Chondrocyte (in vitro differentiated cells): ENCODE data around the gene OXSR1. TPM values are rescaled to one million over a fixed set of nuclear protein-coding genes. Genes with fewer than 3 reads are reported as not detected.
A peak's percentile ranks its signal among the peaks of the same experiment; 100 is the strongest.

Experiments used
- DNase-seq: peaks from one replicate; pipeline ENCODE4 v3.0.0; 2021; ENCODE audit warnings: mixed read lengths, low spot score
- H3K27ac Mint-ChIP-seq: one replicate; pipeline ENCODE4 v1.8.0; 2021; ENCODE audit warnings: mild to moderate bottlenecking, moderate library complexity, mixed read lengths; ENCODE audit not compliant: unreplicated experiment
- H3K27me3 Mint-ChIP-seq: 2 replicates; pipeline ENCODE4 v1.8.0; 2021; ENCODE audit warnings: low read depth, mixed read lengths
- H3K36me3 Mint-ChIP-seq: 2 replicates; pipeline ENCODE4 v1.8.0; 2021; ENCODE audit warnings: low read depth, mixed read lengths
- H3K4me1 Mint-ChIP-seq: 2 replicates; pipeline ENCODE4 v1.8.0; 2021; ENCODE audit warnings: low read depth, mild to moderate bottlenecking, mixed read lengths
- H3K4me3 Mint-ChIP-seq: one replicate; pipeline ENCODE4 v1.8.0; 2021; ENCODE audit warnings: mild to moderate bottlenecking, moderate library complexity, mixed read lengths; ENCODE audit not compliant: unreplicated experiment
- H3K9me3 Mint-ChIP-seq: 2 replicates; pipeline ENCODE4 v1.8.0; 2021; ENCODE audit warnings: low read depth, mixed read lengths
- total RNA-seq: library from RNA; stranded (reverse); gene quantifications from 3 replicates; pipeline ENCODE4 v1.2.1, GENCODE V29; 2021
- TF ChIP-seq, protein P1 (sequence below): fragments of 200-600 bp; sonication (generic); IDR thresholded peaks from 2 replicates; pipeline ENCODE4 v1.5.0; 2021; ENCODE audit warnings: antibody characterized with exemption, mild to moderate bottlenecking, moderate library complexity

OXSR1 gene
- total RNA-seq, 1 donor from 2014 or later: 76.0 TPM

- Mint-ChIP-seq H3K36me3 (no peaks in the 10 kb centered on the region), H3K27me3 (no peaks in the 10 kb centered on the region), H3K27ac (no peak overlapping the region), H3K4me1 (no peaks in the 10 kb centered on the region), H3K4me3 (no peak overlapping the region), H3K9me3 (no peaks in the 10 kb centered on the region)
- TF ChIP-seq, protein P1, sequence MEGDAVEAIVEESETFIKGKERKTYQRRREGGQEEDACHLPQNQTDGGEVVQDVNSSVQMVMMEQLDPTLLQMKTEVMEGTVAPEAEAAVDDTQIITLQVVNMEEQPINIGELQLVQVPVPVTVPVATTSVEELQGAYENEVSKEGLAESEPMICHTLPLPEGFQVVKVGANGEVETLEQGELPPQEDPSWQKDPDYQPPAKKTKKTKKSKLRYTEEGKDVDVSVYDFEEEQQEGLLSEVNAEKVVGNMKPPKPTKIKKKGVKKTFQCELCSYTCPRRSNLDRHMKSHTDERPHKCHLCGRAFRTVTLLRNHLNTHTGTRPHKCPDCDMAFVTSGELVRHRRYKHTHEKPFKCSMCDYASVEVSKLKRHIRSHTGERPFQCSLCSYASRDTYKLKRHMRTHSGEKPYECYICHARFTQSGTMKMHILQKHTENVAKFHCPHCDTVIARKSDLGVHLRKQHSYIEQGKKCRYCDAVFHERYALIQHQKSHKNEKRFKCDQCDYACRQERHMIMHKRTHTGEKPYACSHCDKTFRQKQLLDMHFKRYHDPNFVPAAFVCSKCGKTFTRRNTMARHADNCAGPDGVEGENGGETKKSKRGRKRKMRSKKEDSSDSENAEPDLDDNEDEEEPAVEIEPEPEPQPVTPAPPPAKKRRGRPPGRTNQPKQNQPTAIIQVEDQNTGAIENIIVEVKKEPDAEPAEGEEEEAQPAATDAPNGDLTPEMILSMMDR: no peak
- DNase-seq: no peak
Observed at GRCh38 chr3:38297537-38297936, 132.2 kb downstream of the OXSR1 start.

GRCh38 chr3:38297947-38298711, 132.8 kb downstream of the OXSR1 start:
- Mint-ChIP-seq H3K4me3 (no peak overlapping the region), H3K27ac (no peak overlapping the region), H3K9me3 (no peaks in the 10 kb centered on the region), H3K4me1 (no peaks in the 10 kb centered on the region), H3K27me3 (no peaks in the 10 kb centered on the region), H3K36me3 (no peaks in the 10 kb centered on the region)
- no peak for DNase-seq
- TF ChIP-seq, protein P1: peak; percentile 79

Other genes starting within 250 kb of the OXSR1 start
- 1.7 to 2.6 TPM (median 1.7 TPM) in 3 replicates for gene VILL, start 174.8 kb upstream of the OXSR1 start, total RNA-seq
- gene PLCD1, start 135.9 kb upstream of the OXSR1 start, total RNA-seq: 19.0 to 28.2 TPM (median 23.6 TPM) in 3 replicates
- gene DLEC1, start 126.3 kb upstream of the OXSR1 start, total RNA-seq: 0.17 to 0.29 TPM (median 0.18 TPM) in 3 replicates
- gene ACAA1, start 28.4 kb upstream of the OXSR1 start, total RNA-seq: 47.5 to 55.2 TPM (median 48.6 TPM) in 3 replicates
- gene MYD88, start 26.9 kb upstream of the OXSR1 start, total RNA-seq: 9.3 to 23.7 TPM (median 22.4 TPM) in 3 replicates
- 0.62 to 2.9 TPM (median 0.97 TPM) in 3 replicates for gene SLC22A13, start 100.3 kb downstream of the OXSR1 start, total RNA-seq
- gene SLC22A14, start 116.8 kb downstream of the OXSR1 start, total RNA-seq: 0.62 to 1.2 TPM (median 0.75 TPM) in 3 replicates
- 3.9 to 6.8 TPM (median 4.7 TPM) in 3 replicates for gene XYLB, start 181.2 kb downstream of the OXSR1 start, total RNA-seq